Lung (tissue), 12 donors: ENCODE data around the gene SLC10A7. TPM values are rescaled to one million over a fixed set of nuclear protein-coding genes. Genes with fewer than 3 reads are reported as not detected.

ENCODE experiments used
- ATAC-seq: fragments of 200-7000 bp; cut with Tn5 transposase; one replicate; pipeline ENCODE4 v1.9.1; 2020; ENCODE audit warnings: moderate number of reproducible peaks; ENCODE audit not compliant: insufficient read depth, low FRiP score
- DNase-seq, 3 donors: peaks; one replicate each; pipeline ENCODE4 v3.0.0-alpha.2; 2013 to 2017
- H3K27ac ChIP-seq, 2 donors: one replicate each; pipeline ENCODE4 v1.5.1; 2013; ENCODE audit warnings: mild to moderate bottlenecking in 2 of 2, moderate library complexity in 2 of 2, control low read depth in 1 of 2, inconsistent platforms in 1 of 2, low read depth in 1 of 2, low read length in 1 of 2
- H3K27me3 ChIP-seq, 3 donors: one replicate each; pipeline ENCODE4 v1.5.1; 2013; ENCODE audit warnings: low read length in 2 of 3; ENCODE audit not compliant: control insufficient read depth in 3 of 3, insufficient read depth in 3 of 3
- H3K36me3 ChIP-seq, 4 donors: one replicate each; pipeline ENCODE4 v1.5.1; 2013; ENCODE audit warnings: low read length in 4 of 4, mild to moderate bottlenecking in 1 of 4, moderate library complexity in 1 of 4; ENCODE audit not compliant: control insufficient read depth in 4 of 4, insufficient read depth in 4 of 4
- H3K4me1 ChIP-seq, 5 donors: one replicate each; pipeline ENCODE4 v1.5.1; 2013; ENCODE audit warnings: low read length in 5 of 5, mild to moderate bottlenecking in 2 of 5, moderate library complexity in 1 of 5; ENCODE audit not compliant: control insufficient read depth in 5 of 5, insufficient read depth in 5 of 5
- H3K4me3 ChIP-seq: one replicate; pipeline ENCODE4 v1.5.1; 2013; ENCODE audit warnings: mild to moderate bottlenecking, control low read depth, moderate library complexity
- H3K9ac ChIP-seq, 2 donors: one replicate each; pipeline ENCODE4 v1.5.1; 2013; ENCODE audit warnings: low read length in 2 of 2, control low read depth in 1 of 2; ENCODE audit not compliant: insufficient read depth in 1 of 2
- H3K9me3 ChIP-seq, 4 donors: one replicate each; pipeline ENCODE4 v1.5.1; 2013; ENCODE audit warnings: low read length in 3 of 4, mild to moderate bottlenecking in 1 of 4, moderate library complexity in 1 of 4; ENCODE audit not compliant: control insufficient read depth in 4 of 4, insufficient read depth in 3 of 4
- CTCF ChIP-seq: IDR thresholded peaks from 2 replicates; pipeline ENCODE4 v1.5.1; 2012; ENCODE audit warnings: mild to moderate bottlenecking; ENCODE audit errors: control extremely low read depth, extremely low read depth
- WGBS, 2 donors: extraction: QIAGEN DNeasy Blood & Tissue Kit; methylation state at CpG; one replicate each; pipeline ENCODE4 v1.1.7; 2013; 5-methylcytosine and 5-hydroxymethylcytosine counted together
- polyA plus RNA-seq, 2 donors: library from polyadenylated mRNA; stranded (reverse); fragments of 200-250 nt; gene quantifications; one replicate each; pipeline ENCODE4 v1.2.1, GENCODE V29; 2013
- total RNA-seq, 2 donors: library from RNA; depleted of rRNA in 1 of 2; stranded (reverse); fragments of >200 nt in 1 of 2; gene quantifications; one replicate each; pipeline ENCODE4 v1.2.1, GENCODE V29; 2014 to 2021
- donor health status: control.
- donor health status: control.
- donor health status: Bipolar disorder and iron deficiency.
- donor health status: healthy.
- donor health status: DM: yes; HTN: yes; CAD: no.

The SLC10A7 gene
- total and polyA plus RNA-seq, 4 donors = 3.2 to 33.4 (median 13.3) TPM

DNA sequence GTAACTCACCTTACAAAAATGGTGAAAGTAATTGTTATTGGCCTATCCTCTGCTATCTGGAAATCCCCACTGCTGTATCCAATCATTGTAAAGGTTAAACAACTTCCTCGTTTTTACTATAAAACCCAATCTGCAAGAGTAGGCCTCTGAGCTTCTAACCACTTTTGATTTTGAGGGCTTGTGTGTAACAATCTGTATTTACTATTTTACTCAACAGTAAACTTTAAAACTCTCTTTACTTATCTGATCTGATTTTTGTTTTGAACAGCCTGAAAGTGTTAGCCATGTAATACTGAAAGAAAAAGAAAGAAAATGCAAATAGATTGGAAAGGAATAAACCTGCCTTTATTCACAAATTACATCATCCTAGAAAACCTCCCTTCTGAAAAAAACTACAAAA lies 63.1 kb downstream of the SLC10A7 start:
- H3K27me3 ChIP-seq = no peaks in the 10 kb centered on the region
- H3K27ac ChIP-seq = no peak overlapping the region
- DNase-seq (no peak), ATAC-seq (no peak)
- no peaks in the 10 kb centered on the region for H3K36me3 ChIP-seq
- no peak for TF ChIP-seq CTCF
- H3K4me1 ChIP-seq = no peaks in the 10 kb centered on the region
- H3K9me3 ChIP-seq = no peaks in the 10 kb centered on the region
- no peak overlapping the region for H3K4me3 ChIP-seq
- no peak overlapping the region for H3K9ac ChIP-seq
- 41 to 64% methylated on average over 1 of the region's 1 CpG for WGBS, 2 donors

DNA sequence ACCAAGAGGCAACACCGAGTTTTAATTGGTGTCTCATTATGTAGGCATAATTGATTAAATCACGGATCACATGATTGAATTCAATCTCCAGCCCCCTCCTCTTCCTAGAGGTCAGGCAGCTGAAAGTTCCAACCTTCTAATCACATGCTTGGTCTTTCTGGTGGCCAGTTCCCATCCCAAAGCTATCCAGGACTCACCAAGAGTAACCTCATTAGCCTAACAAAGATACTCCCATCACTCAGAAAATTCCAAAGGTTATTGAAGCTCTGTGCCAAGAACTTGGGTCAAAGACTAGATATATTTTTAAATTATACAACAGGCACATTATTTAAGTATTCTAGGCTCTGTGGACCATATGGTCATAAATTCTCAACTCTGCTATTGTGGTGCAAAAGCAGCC lies 65.1 kb downstream of the SLC10A7 start:
- Histone ChIP-seq H3K27ac (no peak overlapping the region), H3K9me3 (no peaks in the 10 kb centered on the region), H3K4me1 (no peaks in the 10 kb centered on the region), H3K9ac (no peak overlapping the region), H3K36me3 (no peaks in the 10 kb centered on the region), H3K4me3 (no peak overlapping the region), H3K27me3 (no peaks in the 10 kb centered on the region)
- DNase-seq (no peak), ATAC-seq (no peak)
- WGBS, 2 donors = 92 to 98% methylated on average over 2 of the region's 2 CpGs
- no peak for TF ChIP-seq CTCF

GRCh38 chr4:146453181-146453807 lies 68.4 kb downstream of the SLC10A7 start:
- 81 to 82% methylated on average over 5 of the region's 5 CpGs for WGBS, 2 donors
- Histone ChIP-seq H3K9me3 (no peaks in the 10 kb centered on the region), H3K9ac (no peak overlapping the region), H3K27me3 (no peaks in the 10 kb centered on the region), H3K27ac (no peak overlapping the region), H3K4me1 (no peaks in the 10 kb centered on the region), H3K36me3 (no peaks in the 10 kb centered on the region), H3K4me3 (no peak overlapping the region)
- DNase-seq (no peak), ATAC-seq (no peak)
- TF ChIP-seq CTCF = no peak

DNA sequence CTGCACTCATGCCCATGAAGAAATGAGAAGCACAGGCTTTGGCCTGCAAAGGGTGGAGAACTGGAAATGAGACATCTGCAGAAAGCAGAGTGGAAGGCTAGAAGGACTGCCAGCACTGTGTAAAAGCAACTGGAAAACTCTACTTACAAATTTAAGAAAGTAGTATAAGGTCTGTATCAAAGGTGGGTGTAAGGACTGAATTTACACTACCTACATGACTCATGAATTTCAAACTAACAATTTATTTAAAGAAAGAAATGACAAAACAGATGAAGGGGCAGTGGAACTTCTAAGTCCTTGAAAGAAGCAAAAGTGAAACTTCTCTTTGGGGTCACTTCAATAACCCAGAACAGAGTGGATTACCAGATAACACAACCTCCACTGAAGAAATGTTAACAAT lies 71.2 kb downstream of the SLC10A7 start:
- Histone ChIP-seq H3K4me1 (no peaks in the 10 kb centered on the region), H3K27me3 (no peaks in the 10 kb centered on the region), H3K36me3 (peaks cover 0 to 2% (median 0%) of the 10 kb centered on the region in 4 donors), H3K27ac (no peak overlapping the region), H3K9me3 (no peaks in the 10 kb centered on the region), H3K9ac (no peak overlapping the region), H3K4me3 (no peak overlapping the region)
- ATAC-seq = no peak
- TF ChIP-seq CTCF = no peak
- no peak for DNase-seq
